Neuron (in vitro differentiated cells): ENCODE measurements around the gene RIC8B.
A peak's percentile ranks its signal among the peaks of the same experiment; 100 is the strongest.

Experiments used
- H2AFZ ChIP-seq: one replicate; pipeline ENCODE4 v1.6.1; 2013; ENCODE audit warnings: low read depth, mild to moderate bottlenecking, inconsistent platforms, low read length, moderate library complexity
- H3K27me3 ChIP-seq: one replicate; pipeline ENCODE4 v1.6.1; 2013; ENCODE audit warnings: low read length; ENCODE audit not compliant: insufficient read depth
- H3K36me3 ChIP-seq: one replicate; pipeline ENCODE4 v1.6.1; 2013; ENCODE audit warnings: low read length; ENCODE audit not compliant: insufficient read depth
- H3K4me1 ChIP-seq: one replicate; pipeline ENCODE4 v1.6.1; 2013; ENCODE audit warnings: low read length; ENCODE audit not compliant: insufficient read depth
- H3K4me3 ChIP-seq: 2 replicates; pipeline ENCODE4 v1.5.1; 2013; ENCODE audit warnings: mild to moderate bottlenecking, low read length, moderate library complexity
- H3K9me3 ChIP-seq: one replicate; pipeline ENCODE4 v1.6.1; 2013; ENCODE audit warnings: low read length

The RIC8B gene

DNA sequence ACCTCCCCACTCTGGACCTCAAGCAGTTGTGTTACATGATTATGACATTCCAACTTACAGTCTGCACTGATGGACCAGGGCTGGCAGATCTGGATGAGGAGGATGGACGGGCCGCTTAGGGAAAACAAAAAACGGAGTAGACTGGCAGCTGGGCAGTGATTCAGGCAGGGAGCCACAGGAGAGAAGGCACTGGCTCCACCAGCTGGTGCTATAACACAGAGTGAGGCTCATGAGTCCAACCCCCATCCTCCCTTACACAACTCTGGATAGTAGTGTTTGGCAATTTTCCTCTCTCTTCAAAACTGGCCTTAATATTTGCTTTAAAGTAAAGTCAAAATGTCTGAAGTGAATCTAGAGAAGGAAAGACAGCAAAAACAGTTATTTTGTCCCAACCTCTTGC, 9.7 kb upstream of the RIC8B start:
- Histone ChIP-seq H3K9me3 (no peaks in the 10 kb centered on the region), H3K4me3 (no peak overlapping the region), H3K27me3 (no peaks in the 10 kb centered on the region), H2AFZ (no peak overlapping the region), H3K36me3 (peaks cover 22% of the 10 kb centered on the region), H3K4me1 (peaks cover 65% of the 10 kb centered on the region)

DNA sequence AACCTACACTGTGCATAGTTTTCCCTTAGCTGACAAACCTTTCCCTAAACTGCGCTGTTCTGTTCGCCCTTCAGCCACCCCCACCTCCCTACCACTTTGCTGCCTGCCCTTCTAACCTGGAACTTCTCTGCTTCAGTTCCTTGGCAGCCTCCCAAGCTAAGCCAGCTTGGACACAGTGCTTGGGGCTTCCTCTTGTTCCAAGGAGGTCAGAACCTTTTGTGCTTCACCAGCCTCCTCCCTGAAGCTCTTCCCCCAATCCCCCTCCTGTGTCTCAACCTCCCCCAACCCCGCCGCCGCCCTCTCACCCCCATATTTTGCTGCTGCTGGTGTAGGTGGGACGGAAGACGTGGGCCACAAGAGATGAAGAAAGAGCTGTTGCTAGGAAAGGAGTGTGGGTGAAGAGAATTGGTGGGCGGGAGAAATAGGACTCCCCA, 8.1 kb upstream of the RIC8B start:
- Histone ChIP-seq H3K27me3 (no peaks in the 10 kb centered on the region), H2AFZ (no peak overlapping the region), H3K36me3 (peaks cover 13% of the 10 kb centered on the region), H3K4me3 (no peak overlapping the region), H3K4me1 (peaks cover 60% of the 10 kb centered on the region), H3K9me3 (no peaks in the 10 kb centered on the region)

DNA sequence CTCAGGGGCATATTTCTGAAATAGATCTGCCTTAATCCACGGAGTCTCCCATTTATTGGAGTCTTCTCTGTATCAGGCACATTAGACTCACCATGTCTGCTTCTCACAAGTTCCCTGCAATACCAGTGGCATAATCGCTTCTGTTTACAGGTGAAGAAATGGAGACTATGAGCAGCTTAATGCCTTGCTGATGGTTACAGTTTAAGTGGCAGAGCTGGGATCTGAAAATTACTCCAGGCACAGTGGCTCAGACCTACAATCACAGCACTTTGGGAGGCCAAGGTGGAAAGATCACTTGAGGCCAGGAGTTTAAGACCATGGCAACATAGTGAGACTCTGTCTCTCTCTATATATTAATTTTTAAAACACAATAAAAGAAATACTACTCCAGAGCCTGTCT, 7.3 kb upstream of the RIC8B start:
- H3K4me3 ChIP-seq: no peak overlapping the region
- no peaks in the 10 kb centered on the region for H3K9me3 ChIP-seq
- H3K4me1 ChIP-seq: peaks cover 62% of the 10 kb centered on the region
- no peak overlapping the region for H2AFZ ChIP-seq
- peaks cover 5% of the 10 kb centered on the region for H3K36me3 ChIP-seq
- no peaks in the 10 kb centered on the region for H3K27me3 ChIP-seq

DNA sequence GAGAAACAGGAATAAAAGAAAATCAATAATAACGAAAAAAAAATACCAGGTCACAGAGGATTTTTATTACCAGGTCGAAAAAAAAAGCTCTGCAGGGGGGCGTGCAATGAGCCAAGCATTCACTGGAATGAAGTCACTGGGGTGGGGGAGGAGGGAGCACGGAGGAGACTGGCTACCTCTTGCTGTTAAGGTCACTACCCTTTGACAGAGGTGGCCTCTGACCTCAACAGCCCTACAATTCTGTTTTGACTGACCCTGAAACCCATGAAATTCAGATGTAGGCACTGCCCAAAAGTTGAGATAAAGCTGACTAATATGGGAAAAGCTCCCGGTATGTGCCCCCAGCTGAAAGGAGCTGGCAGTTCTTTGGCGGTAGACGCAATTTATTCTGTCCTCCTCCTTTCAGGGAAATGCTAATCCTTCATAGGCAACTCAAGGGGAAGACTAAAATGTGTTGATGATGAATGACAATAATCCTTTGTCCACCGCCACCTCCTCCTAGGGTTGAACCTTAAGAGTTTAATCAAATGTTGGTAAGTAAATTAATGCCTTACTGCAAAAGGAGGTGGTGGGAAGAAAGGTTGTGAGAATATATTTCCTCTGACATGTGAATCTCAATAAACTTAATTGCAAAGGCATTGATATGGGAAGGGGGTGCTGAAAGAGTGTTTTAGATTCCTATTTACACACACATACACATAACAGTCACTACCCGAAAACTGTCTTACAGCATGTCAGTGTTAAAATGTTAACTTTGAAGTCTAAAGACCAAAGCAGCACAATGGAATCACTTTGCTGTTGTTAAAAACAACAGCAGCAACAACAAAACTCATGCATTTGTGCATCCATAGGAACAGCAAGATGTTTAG, 6.3 kb upstream of the RIC8B start:
- Histone ChIP-seq H2AFZ (no peak overlapping the region), H3K36me3 (peaks cover under 1% of the 10 kb centered on the region), H3K9me3 (no peaks in the 10 kb centered on the region), H3K4me1 (peaks cover 62% of the 10 kb centered on the region), H3K27me3 (no peaks in the 10 kb centered on the region), H3K4me3 (peak overlapping the region; percentile 2)

DNA sequence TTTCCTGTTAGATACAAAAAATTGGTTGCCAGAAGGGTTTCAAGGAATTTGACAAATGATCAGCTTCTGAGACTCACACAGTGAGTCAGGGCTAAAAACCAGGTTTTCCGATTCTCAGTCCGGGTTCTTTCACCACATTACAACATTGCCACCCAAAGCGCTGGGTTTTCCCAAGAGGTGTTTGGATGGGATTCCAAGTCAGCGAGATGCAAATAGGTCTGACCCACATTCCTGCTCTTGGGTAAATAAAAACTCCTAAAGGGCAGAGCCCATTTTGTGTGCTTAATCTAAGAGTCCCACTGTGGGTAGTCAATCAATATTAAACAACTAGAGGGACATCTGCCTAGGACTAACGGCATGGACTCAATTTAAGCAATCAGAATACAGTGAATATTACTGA, 5.4 kb upstream of the RIC8B start:
- Histone ChIP-seq H3K27me3 (no peaks in the 10 kb centered on the region), H3K4me1 (peaks cover 63% of the 10 kb centered on the region), H3K9me3 (no peaks in the 10 kb centered on the region), H3K36me3 (no peaks in the 10 kb centered on the region), H3K4me3 (peak overlapping the region; percentile 2), H2AFZ (no peak overlapping the region)

DNA sequence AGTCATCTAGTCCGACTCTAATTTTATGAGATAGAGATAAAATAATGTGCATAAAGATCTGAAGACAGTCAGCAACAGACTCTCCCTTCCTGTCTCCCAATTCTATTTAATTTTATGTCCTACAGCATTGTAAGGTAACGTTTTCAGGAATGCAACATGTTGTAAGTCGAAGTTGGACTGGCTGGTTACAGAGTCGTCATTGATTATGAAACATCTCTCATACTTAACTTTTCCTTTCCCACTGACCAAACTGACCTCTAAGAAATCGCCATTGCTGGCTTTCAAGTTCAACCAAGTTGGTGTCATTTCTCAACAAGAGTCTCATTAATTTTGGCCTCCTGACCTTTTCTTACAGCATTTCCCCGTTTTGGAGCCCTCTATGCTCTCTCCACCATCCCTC, 4.9 kb upstream of the RIC8B start:
- Histone ChIP-seq H3K4me3 (peak overlapping the region; percentile 2), H3K9me3 (no peaks in the 10 kb centered on the region), H2AFZ (no peak overlapping the region), H3K36me3 (no peaks in the 10 kb centered on the region), H3K4me1 (peaks cover 59% of the 10 kb centered on the region), H3K27me3 (no peaks in the 10 kb centered on the region)

DNA sequence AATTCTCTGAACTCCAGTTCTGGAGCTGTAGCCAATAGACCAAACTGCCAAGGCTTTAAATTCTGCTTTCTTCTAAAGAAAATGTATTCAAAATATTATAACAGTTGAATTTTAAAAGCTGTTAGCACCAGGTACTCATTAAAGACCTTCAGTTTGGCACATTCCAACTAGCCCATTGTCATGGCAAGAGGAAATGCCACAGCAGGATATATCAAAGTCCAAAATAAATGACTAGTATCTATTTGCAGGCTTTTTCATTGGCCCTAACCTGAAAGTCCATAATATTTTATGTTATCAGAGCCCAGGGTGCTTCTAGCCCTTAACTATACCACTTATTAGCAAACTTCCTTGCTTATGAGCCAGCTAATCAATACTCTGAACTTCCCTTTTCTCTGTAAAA, 3.1 kb upstream of the RIC8B start:
- Histone ChIP-seq H3K36me3 (no peaks in the 10 kb centered on the region), H2AFZ (no peak overlapping the region), H3K4me1 (peaks cover 53% of the 10 kb centered on the region), H3K9me3 (no peaks in the 10 kb centered on the region), H3K27me3 (no peaks in the 10 kb centered on the region), H3K4me3 (no peak overlapping the region)

DNA sequence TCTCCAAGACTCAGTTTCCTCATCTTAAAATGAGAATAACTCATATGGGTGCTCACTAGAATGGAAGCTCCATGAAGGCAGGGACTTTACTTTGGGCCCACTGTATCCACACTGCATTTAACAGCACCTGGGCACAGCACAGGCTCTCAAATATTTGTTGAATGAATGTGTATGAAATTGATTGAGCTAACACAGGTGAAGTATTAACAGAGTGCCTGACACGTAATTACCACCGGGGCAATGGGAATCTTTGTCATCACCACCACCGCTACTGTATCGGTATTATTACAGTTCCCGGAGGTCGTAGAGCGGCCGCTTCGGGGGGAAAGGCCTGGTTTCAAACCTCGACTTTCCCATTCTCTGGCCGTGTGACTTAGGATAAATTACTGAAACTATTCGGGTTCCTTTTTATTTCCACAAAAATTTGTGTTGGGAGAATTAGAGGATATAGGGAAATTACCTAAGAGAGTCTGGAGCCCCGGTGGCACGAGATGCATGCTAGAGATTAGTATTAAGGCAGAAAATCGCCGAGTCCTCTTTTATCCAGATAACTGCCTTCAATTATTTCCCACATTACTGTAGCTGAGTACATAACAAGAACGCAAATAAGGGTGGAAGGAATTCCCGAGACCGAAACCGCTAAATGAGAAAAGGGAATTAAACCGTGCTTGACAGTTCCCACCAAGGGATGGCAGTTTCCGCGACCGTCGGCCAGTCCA, 1.0 kb upstream of the RIC8B start:
- Histone ChIP-seq H3K4me3 (peak overlapping the region; percentile 72), H3K36me3 (peaks cover 10% of the 10 kb centered on the region), H3K27me3 (no peaks in the 10 kb centered on the region), H3K9me3 (peaks cover 2% of the 10 kb centered on the region), H3K4me1 (peaks cover 33% of the 10 kb centered on the region), H2AFZ (peak overlapping the region; percentile 72)

DNA sequence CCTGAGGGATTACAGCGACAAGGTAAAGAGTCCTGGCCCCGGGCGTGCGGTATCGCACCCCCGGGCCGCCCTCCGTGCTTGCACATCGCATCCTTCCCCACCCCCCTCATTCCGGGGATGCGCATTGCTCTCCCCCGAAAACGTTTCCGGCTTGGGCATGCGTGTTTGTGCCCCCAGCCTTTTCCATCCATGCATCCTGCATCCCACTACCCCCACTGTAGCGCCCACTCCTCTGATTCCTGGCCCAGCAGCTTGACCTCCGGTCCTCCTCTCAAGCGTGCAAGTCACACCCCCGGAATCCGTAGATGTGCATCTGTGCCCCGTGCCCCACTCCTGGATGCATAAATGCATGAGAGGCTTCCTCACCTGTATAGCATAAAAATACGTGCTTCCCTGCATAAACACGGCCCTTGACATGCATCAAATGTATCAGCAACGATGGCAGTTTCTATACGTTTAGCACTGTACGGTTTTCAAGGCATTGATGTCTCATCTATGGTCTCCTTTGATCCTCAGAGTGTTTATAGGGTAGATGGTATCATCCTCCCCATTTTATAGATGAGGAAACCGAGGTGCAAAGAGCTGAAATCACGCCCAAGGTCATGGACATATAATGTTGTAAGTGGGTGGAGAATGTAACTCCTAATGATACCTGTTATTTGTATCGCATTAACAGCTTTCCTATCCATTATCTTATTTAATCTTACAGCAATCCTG, 484 bp downstream of the RIC8B start:
- Histone ChIP-seq H3K36me3 (peaks cover 10% of the 10 kb centered on the region), H2AFZ (peak overlapping the region; percentile 78), H3K4me1 (peaks cover 18% of the 10 kb centered on the region), H3K27me3 (no peaks in the 10 kb centered on the region), H3K9me3 (peaks cover 7% of the 10 kb centered on the region), H3K4me3 (peak overlapping the region; percentile 72)

DNA sequence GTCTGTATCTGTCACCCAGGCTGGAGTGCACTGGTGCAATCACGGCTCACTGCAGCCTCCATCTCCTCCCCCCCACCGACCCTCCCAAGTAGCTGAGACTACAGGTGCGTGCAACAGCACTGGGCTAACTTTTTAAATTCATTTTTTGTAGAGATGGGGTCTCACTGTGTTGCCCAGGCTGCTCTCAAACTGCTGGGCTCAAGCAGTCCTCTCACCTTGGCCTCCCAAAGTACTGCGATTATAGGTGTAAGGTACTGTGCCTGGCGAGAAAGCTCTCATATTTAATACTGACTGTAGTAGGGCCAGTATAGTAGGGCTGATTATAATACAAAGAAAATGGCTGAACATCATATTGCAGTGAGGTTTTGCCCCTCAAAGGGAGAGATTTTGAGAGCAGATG, 2.4 kb downstream of the RIC8B start:
- Histone ChIP-seq H3K4me3 (no peak overlapping the region), H3K36me3 (peaks cover 10% of the 10 kb centered on the region)

DNA sequence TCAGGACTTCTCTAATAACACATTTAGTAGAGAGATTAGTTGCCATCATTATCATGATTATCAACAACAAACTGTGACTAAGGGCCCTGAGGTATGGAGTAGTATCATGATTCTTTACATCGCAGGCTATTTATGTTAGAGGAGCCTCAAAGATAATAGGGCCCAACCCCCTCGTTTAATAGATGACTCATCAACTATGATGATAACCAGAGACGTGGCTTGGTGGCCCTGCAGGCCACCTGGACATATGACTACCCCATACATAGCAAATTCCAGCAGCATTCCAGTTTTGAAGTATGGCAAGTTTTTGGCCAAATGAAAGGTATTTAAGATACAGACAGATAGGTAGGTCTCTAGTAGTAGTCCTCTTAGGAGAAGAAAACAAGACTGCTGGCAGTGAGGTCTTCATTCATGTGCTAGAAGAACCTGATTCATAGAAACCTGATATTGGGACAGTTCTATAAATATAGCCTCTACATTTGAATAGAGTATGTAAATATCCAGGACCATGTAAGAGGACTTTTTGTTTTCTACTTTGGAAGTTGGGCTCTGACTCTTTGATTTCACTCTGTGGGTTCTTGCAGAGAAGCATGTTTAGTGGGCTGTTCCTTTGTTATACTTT, 5.6 kb downstream of the RIC8B start:
- peaks cover 7% of the 10 kb centered on the region for H3K4me1 ChIP-seq
- no peak overlapping the region for H2AFZ ChIP-seq
- H3K9me3 ChIP-seq: peaks cover 7% of the 10 kb centered on the region
- no peaks in the 10 kb centered on the region for H3K27me3 ChIP-seq
- peaks cover 21% of the 10 kb centered on the region for H3K36me3 ChIP-seq
- H3K4me3 ChIP-seq: no peak overlapping the region

More for the DNA sequence above, 2.4 kb downstream of the RIC8B start:
- Histone ChIP-seq H2AFZ (no peak overlapping the region), H3K9me3 (peaks cover 7% of the 10 kb centered on the region), H3K4me1 (peaks cover 11% of the 10 kb centered on the region), H3K27me3 (no peaks in the 10 kb centered on the region)

DNA sequence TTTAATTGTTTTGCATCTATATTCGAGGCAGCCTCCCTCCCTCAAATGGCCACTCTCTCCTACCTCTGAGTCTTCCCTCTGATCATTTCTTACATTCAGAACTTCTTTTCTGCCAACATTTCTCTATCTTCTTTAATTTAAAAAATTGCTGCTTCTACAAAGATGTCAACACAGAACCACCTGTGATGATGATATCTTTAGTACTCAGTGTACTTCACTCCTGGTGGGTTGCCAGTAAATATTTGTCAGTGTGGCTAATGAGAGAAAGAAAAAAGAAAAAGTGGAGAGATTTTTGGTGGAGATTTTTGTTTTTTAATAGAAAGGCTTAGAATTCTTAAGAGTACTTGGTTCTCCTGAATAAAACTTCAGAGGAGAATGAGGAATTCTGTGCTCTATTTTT, 8.1 kb downstream of the RIC8B start:
- Histone ChIP-seq H3K9me3 (peaks cover 11% of the 10 kb centered on the region), H3K4me1 (no peaks in the 10 kb centered on the region), H3K27me3 (no peaks in the 10 kb centered on the region), H2AFZ (no peak overlapping the region), H3K4me3 (no peak overlapping the region), H3K36me3 (peaks cover 36% of the 10 kb centered on the region)
